OCI-LY3 (cell line): ENCODE results near the gene FSIP1.

Experiments
- H2AFZ ChIP-seq: fragments of 200-600, 300-600 bp; shearing (Covaris generic); 2 replicates; pipeline ENCODE4 v1.6.0; 2014; ENCODE audit warnings: antibody characterized with exemption, low read depth, low read length
- H3K27ac ChIP-seq: fragments of 200-600, 300-600 bp; sonication (generic); 2 replicates; pipeline ENCODE4 v1.5.1; 2014; ENCODE audit warnings: mild to moderate bottlenecking, low read length, moderate library complexity, mixed read lengths
- H3K27me3 ChIP-seq: fragments of 200-600, 300-600 bp; sonication (generic); 2 replicates; pipeline ENCODE4 v1.6.1; 2014; ENCODE audit warnings: low read depth, low read length, mixed read lengths
- H3K36me3 ChIP-seq: fragments of 200-600, 300-600 bp; sonication (generic); replicated peaks from 2 replicates; pipeline ENCODE3; 2014; ENCODE audit warnings: low read depth, low read length, mixed read lengths
- H3K4me1 ChIP-seq: fragments of 300-600, 200-600 bp; sonication (generic); 2 replicates; pipeline ENCODE4 v1.6.1; 2014; ENCODE audit warnings: low read length, mixed read lengths
- H3K4me2 ChIP-seq: fragments of 200-600, 300-600 bp; sonication (generic); 2 replicates; pipeline ENCODE4 v1.6.1; 2014; ENCODE audit warnings: low read length, mixed read lengths
- H3K4me3 ChIP-seq: fragments of 300-600, 200-600 bp; sonication (generic); 2 replicates; pipeline ENCODE4 v1.5.1; 2014; ENCODE audit warnings: antibody characterized with exemption, mild to moderate bottlenecking, low read length, moderate library complexity
- H3K79me2 ChIP-seq: fragments of 300-600, 200-600 bp; shearing (Covaris generic); 2 replicates; pipeline ENCODE4 v1.6.1; 2014; ENCODE audit warnings: mild to moderate bottlenecking, low read length, mixed read lengths
- H3K9ac ChIP-seq: fragments of 300-600, 200-600 bp; shearing (Covaris generic); 2 replicates; pipeline ENCODE4 v1.6.0; 2014; ENCODE audit warnings: mild to moderate bottlenecking, low read length, moderate library complexity
- H3K9me3 ChIP-seq: fragments of 200-600, 300-600 bp; shearing (Covaris generic); 2 replicates; pipeline ENCODE4 v1.6.1; 2014; ENCODE audit warnings: low read length, mixed read lengths; ENCODE audit not compliant: insufficient read depth
- H4K20me1 ChIP-seq: fragments of 200-600, 300-600 bp; sonication (generic); 2 replicates; pipeline ENCODE4 v1.6.1; 2016; ENCODE audit warnings: low read length, mixed read lengths; ENCODE audit not compliant: insufficient read depth
- EZH2phosphoT487 ChIP-seq: fragments of 200-600 bp; shearing (Covaris generic); IDR thresholded peaks from 2 replicates; pipeline ENCODE4 v1.6.1; 2018; ENCODE audit warnings: antibody characterized with exemption, mixed run types, low read depth
- TF ChIP-seq, protein P1 (sequence below): fragments of 200-600, 300-600 bp; sonication (generic); IDR thresholded peaks from 2 replicates; pipeline ENCODE4 v1.5.1; 2014; ENCODE audit warnings: antibody characterized with exemption, low read length, low read depth

The FSIP1 gene

GRCh38 chr15:39578851-39579486, 203.7 kb downstream of the FSIP1 start:
- TF ChIP-seq, protein P1, sequence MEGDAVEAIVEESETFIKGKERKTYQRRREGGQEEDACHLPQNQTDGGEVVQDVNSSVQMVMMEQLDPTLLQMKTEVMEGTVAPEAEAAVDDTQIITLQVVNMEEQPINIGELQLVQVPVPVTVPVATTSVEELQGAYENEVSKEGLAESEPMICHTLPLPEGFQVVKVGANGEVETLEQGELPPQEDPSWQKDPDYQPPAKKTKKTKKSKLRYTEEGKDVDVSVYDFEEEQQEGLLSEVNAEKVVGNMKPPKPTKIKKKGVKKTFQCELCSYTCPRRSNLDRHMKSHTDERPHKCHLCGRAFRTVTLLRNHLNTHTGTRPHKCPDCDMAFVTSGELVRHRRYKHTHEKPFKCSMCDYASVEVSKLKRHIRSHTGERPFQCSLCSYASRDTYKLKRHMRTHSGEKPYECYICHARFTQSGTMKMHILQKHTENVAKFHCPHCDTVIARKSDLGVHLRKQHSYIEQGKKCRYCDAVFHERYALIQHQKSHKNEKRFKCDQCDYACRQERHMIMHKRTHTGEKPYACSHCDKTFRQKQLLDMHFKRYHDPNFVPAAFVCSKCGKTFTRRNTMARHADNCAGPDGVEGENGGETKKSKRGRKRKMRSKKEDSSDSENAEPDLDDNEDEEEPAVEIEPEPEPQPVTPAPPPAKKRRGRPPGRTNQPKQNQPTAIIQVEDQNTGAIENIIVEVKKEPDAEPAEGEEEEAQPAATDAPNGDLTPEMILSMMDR: no peak
- TF ChIP-seq EZH2phosphoT487: no peak
- H3K9me3 ChIP-seq: no peaks in the 10 kb centered on the region
- H3K79me2 ChIP-seq: no peaks in the 10 kb centered on the region
- H4K20me1 ChIP-seq: no peaks in the 10 kb centered on the region
- H2AFZ ChIP-seq: no peak overlapping the region
- H3K27me3 ChIP-seq: no peaks in the 10 kb centered on the region
- no peaks in the 10 kb centered on the region for H3K36me3 ChIP-seq
- H3K9ac ChIP-seq: peak overlapping the region; percentile 93; the same call in 1 of the 2 replicates
- H3K4me3 ChIP-seq: no peak overlapping the region
- peaks cover 16% of the 10 kb centered on the region for H3K4me1 ChIP-seq
- H3K27ac ChIP-seq: no peak overlapping the region
- peak overlapping the region; percentile 99 for H3K4me2 ChIP-seq

DNA sequence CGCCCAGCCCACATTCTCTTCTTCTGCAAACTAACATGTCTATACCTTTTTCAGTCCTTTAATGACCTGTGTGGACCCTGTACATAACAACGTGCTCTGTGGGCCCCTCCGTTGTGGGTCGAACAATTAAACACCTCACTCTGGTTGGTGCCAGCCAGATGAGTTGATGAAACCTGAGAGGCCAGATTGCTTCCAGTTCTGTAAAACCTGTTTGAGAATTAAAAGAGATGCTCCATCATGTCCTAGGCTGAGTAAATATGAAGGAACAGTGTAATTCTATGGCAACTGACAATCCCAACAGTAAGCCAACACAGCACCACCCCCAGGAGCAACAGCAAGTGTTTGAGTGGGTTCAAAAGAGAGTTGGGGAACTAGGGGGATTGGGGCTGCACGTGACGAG, 207.5 kb downstream of the FSIP1 start:
- H3K27ac ChIP-seq: no peak overlapping the region
- no peaks in the 10 kb centered on the region for H3K27me3 ChIP-seq

DNA sequence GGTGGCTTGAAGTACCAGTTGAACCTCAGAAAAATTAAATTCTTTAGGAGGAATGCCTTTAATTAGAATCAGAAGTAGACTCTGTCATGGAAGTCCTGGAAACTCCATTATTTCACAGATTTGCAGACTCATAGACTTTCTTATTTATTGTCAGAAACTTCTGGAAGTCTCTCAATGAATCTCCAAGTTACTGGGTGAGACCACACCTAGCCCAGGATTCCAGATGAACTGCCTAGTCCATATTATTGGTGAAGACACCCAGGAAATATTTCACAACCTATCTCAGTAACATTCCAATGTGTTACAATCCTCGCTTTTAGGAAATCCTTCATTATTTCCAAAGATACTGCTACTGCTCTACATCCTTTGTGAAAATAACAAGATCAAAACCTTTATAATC, 208.2 kb downstream of the FSIP1 start:
- Histone ChIP-seq H3K4me2 (no peak overlapping the region), H3K27me3 (no peaks in the 10 kb centered on the region), H3K79me2 (no peaks in the 10 kb centered on the region), H4K20me1 (no peaks in the 10 kb centered on the region), H3K4me3 (no peak overlapping the region), H3K36me3 (no peaks in the 10 kb centered on the region), H3K9ac (no peak overlapping the region), H3K9me3 (no peaks in the 10 kb centered on the region), H2AFZ (no peak overlapping the region), H3K4me1 (peaks cover 10% of the 10 kb centered on the region), H3K27ac (no peak overlapping the region)
- TF ChIP-seq, protein P1: no peak
- no peak for TF ChIP-seq EZH2phosphoT487

More for the DNA sequence above, 207.5 kb downstream of the FSIP1 start:
- H3K79me2 ChIP-seq: no peaks in the 10 kb centered on the region
- H3K36me3 ChIP-seq: no peaks in the 10 kb centered on the region
- no peak overlapping the region for H3K4me3 ChIP-seq
- TF ChIP-seq, protein P1: no peak
- H3K9ac ChIP-seq: no peak overlapping the region
- no peaks in the 10 kb centered on the region for H3K9me3 ChIP-seq
- no peaks in the 10 kb centered on the region for H4K20me1 ChIP-seq
- peaks cover 16% of the 10 kb centered on the region for H3K4me1 ChIP-seq
- H2AFZ ChIP-seq: no peak overlapping the region
- H3K4me2 ChIP-seq: no peak overlapping the region

DNA sequence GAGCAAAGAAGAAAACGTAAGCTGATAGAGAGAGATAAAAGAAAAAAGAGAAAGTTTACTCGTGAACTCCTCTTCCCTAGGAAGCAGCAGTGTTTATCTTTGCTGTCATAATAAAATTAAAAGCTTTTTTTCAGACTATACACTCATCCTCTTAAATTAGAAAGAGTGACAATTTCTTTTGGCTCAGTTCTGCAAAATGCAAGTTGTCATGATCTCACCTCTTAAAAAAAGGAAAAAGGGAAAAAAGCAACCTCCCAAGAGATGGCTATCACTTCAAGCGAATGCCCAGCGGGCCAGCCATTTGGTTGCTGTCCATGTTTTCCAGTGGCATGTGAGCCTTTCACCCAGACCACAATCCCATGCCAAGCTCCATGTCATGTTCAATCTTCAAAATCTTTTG, 208.8 kb downstream of the FSIP1 start:
- Histone ChIP-seq H2AFZ (no peak overlapping the region), H3K4me2 (no peak overlapping the region), H4K20me1 (no peaks in the 10 kb centered on the region), H3K36me3 (no peaks in the 10 kb centered on the region), H3K4me3 (no peak overlapping the region), H3K27ac (no peak overlapping the region), H3K9me3 (no peaks in the 10 kb centered on the region), H3K9ac (no peak overlapping the region), H3K79me2 (no peaks in the 10 kb centered on the region), H3K4me1 (peaks cover 4% of the 10 kb centered on the region), H3K27me3 (no peaks in the 10 kb centered on the region)
- TF ChIP-seq, protein P1: no peak
- no peak for TF ChIP-seq EZH2phosphoT487
